ENCODE results near the gene MMP11. TPM values are rescaled to one million over a fixed set of nuclear protein-coding genes. Genes with fewer than 3 reads are reported as not detected.

The MMP11 gene
- total RNA-seq, 1 donor from 2014 or later = 1.0 TPM

GRCh38 chr22:23825246-23825905 lies 52.7 kb downstream of the MMP11 start:
- Mint-ChIP-seq H3K4me1 (ENCODE audit: low read depth) (peaks cover 18% of the 10 kb centered on the region), H3K27ac (peak overlapping the region; percentile 74), H3K4me3 (ENCODE audit: low read depth) (no peak overlapping the region), H3K27me3 (ENCODE audit: low read depth) (no peaks in the 10 kb centered on the region), H3K9me3 (no peaks in the 10 kb centered on the region), H3K36me3 (ENCODE audit: low read depth) (peaks cover 67% of the 10 kb centered on the region)
- DNase-seq (ENCODE audit: low spot score) = no peak
- intact Hi-C loops (cut with micrococcal nuclease) = no loop called here

GRCh38 chr22:23826510-23827350 lies 54.1 kb downstream of the MMP11 start:
- intact Hi-C loops (cut with micrococcal nuclease) = no loop called here
- peak overlapping the region; percentile 81 for H3K27ac Mint-ChIP-seq
- peaks cover 10% of the 10 kb centered on the region for H3K4me1 Mint-ChIP-seq (ENCODE audit: low read depth)
- H3K4me3 Mint-ChIP-seq (ENCODE audit: low read depth) = no peak overlapping the region
- no peaks in the 10 kb centered on the region for H3K9me3 Mint-ChIP-seq
- no peaks in the 10 kb centered on the region for H3K27me3 Mint-ChIP-seq (ENCODE audit: low read depth)
- H3K36me3 Mint-ChIP-seq (ENCODE audit: low read depth) = peaks cover 59% of the 10 kb centered on the region
- no peak for DNase-seq (ENCODE audit: low spot score)

- no peak for DNase-seq (ENCODE audit: low spot score)
- Mint-ChIP-seq H3K4me1 (ENCODE audit: low read depth) (peaks cover 10% of the 10 kb centered on the region), H3K27ac (no peak overlapping the region), H3K9me3 (no peaks in the 10 kb centered on the region), H3K4me3 (ENCODE audit: low read depth) (no peak overlapping the region), H3K36me3 (ENCODE audit: low read depth) (peaks cover 52% of the 10 kb centered on the region), H3K27me3 (ENCODE audit: low read depth) (no peaks in the 10 kb centered on the region)
- intact Hi-C loops (cut with micrococcal nuclease) = no loop called here
These were observed 54.8 kb downstream of the MMP11 start for GRCh38 chr22:23827351-23827995.

- peaks cover 10% of the 10 kb centered on the region for H3K4me1 Mint-ChIP-seq (ENCODE audit: low read depth)
- no peaks in the 10 kb centered on the region for H3K27me3 Mint-ChIP-seq (ENCODE audit: low read depth)
- no peaks in the 10 kb centered on the region for H3K9me3 Mint-ChIP-seq
- no peak overlapping the region for H3K4me3 Mint-ChIP-seq (ENCODE audit: low read depth)
- no peak for DNase-seq (ENCODE audit: low spot score)
- intact Hi-C loops (cut with micrococcal nuclease) = no loop called here
- H3K27ac Mint-ChIP-seq = peak overlapping the region; percentile 47
- peaks cover 37% of the 10 kb centered on the region for H3K36me3 Mint-ChIP-seq (ENCODE audit: low read depth)
These were observed 56.4 kb downstream of the MMP11 start for GRCh38 chr22:23828800-23829680.

- Mint-ChIP-seq H3K4me3 (ENCODE audit: low read depth) (no peak overlapping the region), H3K4me1 (ENCODE audit: low read depth) (peaks cover 10% of the 10 kb centered on the region), H3K27ac (no peak overlapping the region), H3K9me3 (no peaks in the 10 kb centered on the region), H3K27me3 (ENCODE audit: low read depth) (no peaks in the 10 kb centered on the region), H3K36me3 (ENCODE audit: low read depth) (peaks cover 34% of the 10 kb centered on the region)
- DNase-seq (ENCODE audit: low spot score) = no peak
- intact Hi-C loops (cut with micrococcal nuclease) = no loop called here
These were observed 57.3 kb downstream of the MMP11 start for GRCh38 chr22:23829845-23830372.

GRCh38 chr22:23831261-23831660 lies 58.6 kb downstream of the MMP11 start:
- H3K9me3 Mint-ChIP-seq = no peaks in the 10 kb centered on the region
- intact Hi-C loops (cut with micrococcal nuclease) = no loop called here
- peaks cover 31% of the 10 kb centered on the region for H3K36me3 Mint-ChIP-seq (ENCODE audit: low read depth)
- no peak overlapping the region for H3K27ac Mint-ChIP-seq
- no peaks in the 10 kb centered on the region for H3K27me3 Mint-ChIP-seq (ENCODE audit: low read depth)
- no peak overlapping the region for H3K4me3 Mint-ChIP-seq (ENCODE audit: low read depth)
- DNase-seq (ENCODE audit: low spot score) = no peak
- peaks cover 3% of the 10 kb centered on the region for H3K4me1 Mint-ChIP-seq (ENCODE audit: low read depth)

GRCh38 chr22:23831781-23832180 lies 59.1 kb downstream of the MMP11 start:
- H3K9me3 Mint-ChIP-seq = no peaks in the 10 kb centered on the region
- no peak overlapping the region for H3K27ac Mint-ChIP-seq
- H3K4me1 Mint-ChIP-seq (ENCODE audit: low read depth) = no peaks in the 10 kb centered on the region
- no peak for DNase-seq (ENCODE audit: low spot score)
- H3K36me3 Mint-ChIP-seq (ENCODE audit: low read depth) = peaks cover 31% of the 10 kb centered on the region
- H3K27me3 Mint-ChIP-seq (ENCODE audit: low read depth) = no peaks in the 10 kb centered on the region
- intact Hi-C loops (cut with micrococcal nuclease) = no loop called here
- no peak overlapping the region for H3K4me3 Mint-ChIP-seq (ENCODE audit: low read depth)

GRCh38 chr22:23832226-23833016 lies 59.8 kb downstream of the MMP11 start:
- intact Hi-C loops (cut with micrococcal nuclease) = no loop called here
- Mint-ChIP-seq H3K27ac (no peak overlapping the region), H3K36me3 (ENCODE audit: low read depth) (peaks cover 31% of the 10 kb centered on the region), H3K27me3 (ENCODE audit: low read depth) (no peaks in the 10 kb centered on the region), H3K9me3 (no peaks in the 10 kb centered on the region), H3K4me1 (ENCODE audit: low read depth) (peaks cover 3% of the 10 kb centered on the region), H3K4me3 (ENCODE audit: low read depth) (no peak overlapping the region)
- no peak for DNase-seq (ENCODE audit: low spot score)

- Mint-ChIP-seq H3K9me3 (no peaks in the 10 kb centered on the region), H3K27ac (no peak overlapping the region), H3K4me3 (ENCODE audit: low read depth) (no peak overlapping the region), H3K27me3 (ENCODE audit: low read depth) (no peaks in the 10 kb centered on the region), H3K4me1 (ENCODE audit: low read depth) (peaks cover 7% of the 10 kb centered on the region), H3K36me3 (ENCODE audit: low read depth) (peaks cover 35% of the 10 kb centered on the region)
- DNase-seq (ENCODE audit: low spot score) = no peak
- intact Hi-C loops (cut with micrococcal nuclease) = no loop called here
These were observed 60.5 kb downstream of the MMP11 start for GRCh38 chr22:23833017-23833751.

Data from activated T-helper 2 cell treated with anti-CD3 and anti-CD28 coated beads, Interferon-gamma antibody, Interleukin-2, Interleukin-4, amounts not matched to agents 10 μg/mL and 5 μg/mL and 100 μg/mL, durations not matched to agents 14 hours and 24 hours and 36 hours (primary cell).